OCI-LY7 (cell line): ENCODE data around the gene OR51T1.

Experiments used
- EZH2phosphoT487 ChIP-seq: fragments of 200-600 bp; sonication (generic); IDR thresholded peaks from 2 replicates; pipeline ENCODE4 v1.6.1; 2018; ENCODE audit warnings: low read depth, borderline replicate concordance, mild to moderate bottlenecking, mixed run types, antibody characterized with exemption, low read length, moderate library complexity, mixed read lengths
- TF ChIP-seq, protein P1 (sequence below): fragments of 200-600 bp; sonication (generic); conservative IDR thresholded peaks from 2 replicates; pipeline ENCODE4 v1.5.1; 2014; ENCODE audit warnings: mild to moderate bottlenecking, antibody characterized with exemption, low read length, moderate library complexity, mixed read lengths

DNA sequence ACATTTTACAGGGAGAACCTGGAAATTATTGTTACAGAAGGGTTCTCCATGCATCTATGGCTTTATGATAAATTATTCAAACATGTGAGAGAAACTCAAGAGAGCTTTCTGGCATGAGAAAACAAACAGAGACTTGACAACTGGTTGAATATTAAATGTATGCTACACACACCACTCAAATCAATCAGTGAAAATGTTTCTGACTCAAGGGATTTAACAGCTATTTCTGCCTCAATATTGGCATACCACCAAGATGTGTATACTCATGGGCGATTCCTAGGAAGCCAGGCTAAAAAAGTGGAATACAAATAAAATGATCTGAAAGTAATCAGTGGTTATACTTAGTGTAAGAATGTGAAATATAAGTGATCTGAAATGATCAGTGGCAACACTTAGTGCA is 15.8 kb upstream of the OR51T1 start:
- TF ChIP-seq, protein P1, sequence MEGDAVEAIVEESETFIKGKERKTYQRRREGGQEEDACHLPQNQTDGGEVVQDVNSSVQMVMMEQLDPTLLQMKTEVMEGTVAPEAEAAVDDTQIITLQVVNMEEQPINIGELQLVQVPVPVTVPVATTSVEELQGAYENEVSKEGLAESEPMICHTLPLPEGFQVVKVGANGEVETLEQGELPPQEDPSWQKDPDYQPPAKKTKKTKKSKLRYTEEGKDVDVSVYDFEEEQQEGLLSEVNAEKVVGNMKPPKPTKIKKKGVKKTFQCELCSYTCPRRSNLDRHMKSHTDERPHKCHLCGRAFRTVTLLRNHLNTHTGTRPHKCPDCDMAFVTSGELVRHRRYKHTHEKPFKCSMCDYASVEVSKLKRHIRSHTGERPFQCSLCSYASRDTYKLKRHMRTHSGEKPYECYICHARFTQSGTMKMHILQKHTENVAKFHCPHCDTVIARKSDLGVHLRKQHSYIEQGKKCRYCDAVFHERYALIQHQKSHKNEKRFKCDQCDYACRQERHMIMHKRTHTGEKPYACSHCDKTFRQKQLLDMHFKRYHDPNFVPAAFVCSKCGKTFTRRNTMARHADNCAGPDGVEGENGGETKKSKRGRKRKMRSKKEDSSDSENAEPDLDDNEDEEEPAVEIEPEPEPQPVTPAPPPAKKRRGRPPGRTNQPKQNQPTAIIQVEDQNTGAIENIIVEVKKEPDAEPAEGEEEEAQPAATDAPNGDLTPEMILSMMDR = no peak
- TF ChIP-seq EZH2phosphoT487 = no peak
